H1 (cell line): ENCODE data around the gene ITSN1.

ENCODE experiments used
- EP300 ChIP-seq, 2 experiments: IDR thresholded peaks; 1 replicate in 1 of 2; 2 replicates in 1 of 2; pipeline ENCODE4 v1.6.1; 2011 to 2012; ENCODE audit warnings: low read depth in 2 of 2, low read length in 2 of 2, mild to moderate bottlenecking in 2 of 2, borderline replicate concordance in 1 of 2, inconsistent platforms in 1 of 2, moderate library complexity in 1 of 2
- POLR2A ChIP-seq, 2 experiments: IDR thresholded peaks; 1 replicate in 1 of 2; 2 replicates in 1 of 2; pipeline ENCODE4 v1.6.1; 2011; ENCODE audit warnings: low read depth in 2 of 2, low read length in 2 of 2, mild to moderate bottlenecking in 2 of 2; ENCODE audit errors: control extremely low read depth in 1 of 2
- RAD21 ChIP-seq, 2 experiments: IDR thresholded peaks in 1 of 2; conservative IDR thresholded peaks in 1 of 2; 2 replicates each; pipeline ENCODE4 v1.6.1; 2011; ENCODE audit warnings: low read depth in 2 of 2, low read length in 2 of 2, improper control_type of control experiment in 1 of 2, inconsistent platforms in 1 of 2, mild to moderate bottlenecking in 1 of 2, moderate library complexity in 1 of 2
- SIRT6 ChIP-seq: IDR thresholded peaks from one replicate; pipeline ENCODE4 v1.7.1; 2012; ENCODE audit warnings: low read length, inconsistent platforms
- SP1 ChIP-seq: IDR thresholded peaks from 2 replicates; pipeline ENCODE4 v1.6.1; 2011; ENCODE audit warnings: low read depth, low read length
- USF2 ChIP-seq: IDR thresholded peaks from 2 replicates; pipeline ENCODE4 v1.6.1; 2011; ENCODE audit warnings: low read length, improper control_type of control experiment

- no peak for TF ChIP-seq EP300 (IDR thresholded peaks at IDR 0.05; ENCODE audit: borderline replicate concordance in 1 of 2, low read depth in 2 of 2, low read length in 2 of 2)
- TF ChIP-seq SIRT6: no peak
- TF ChIP-seq POLR2A (IDR thresholded peaks at IDR 0.05; ENCODE audit: control extremely low read depth in 1 of 2, low read depth in 2 of 2, low read length in 2 of 2): no peak
- TF ChIP-seq SP1: no peak
- TF ChIP-seq RAD21 (IDR thresholded peaks at IDR 0.05 in 1 of 2, conservative IDR thresholded peaks at IDR 0.05 in 1 of 2; ENCODE audit: low read depth in 2 of 2, low read length in 2 of 2): no peak
- no peak for TF ChIP-seq USF2
These were observed 44.2 kb upstream of the ITSN1 start for GRCh38 chr21:33598051-33598450.
